ENCODE measurements around the gene CRY2. TPM values are rescaled to one million over a fixed set of nuclear protein-coding genes. Genes with fewer than 3 reads are reported as not detected.

CRY2 gene
- total and polyA plus RNA-seq, 4 donors, result 16.7 to 72.9 (median 33.0) TPM

- H3K9ac ChIP-seq (ENCODE audit: low read depth in 1 of 2, low read length in 2 of 2), result no peak overlapping the region
- H3K27me3 ChIP-seq (ENCODE audit: control insufficient read depth in 4 of 4, insufficient read depth in 4 of 4, low read length in 3 of 4), result no peaks in the 10 kb centered on the region
- WGBS, result 29% methylated on average over 54 of the region's 54 CpGs
Measured at GRCh38 chr11:45921561-45922424, 74.5 kb downstream of the CRY2 start.

GRCh38 chr11:45922425-45923082, 75.3 kb downstream of the CRY2 start, which contains the start of gene LARGE2:
Gene LARGE2 (plus strand): TSS chr11:45922656. CDS start chr11:45922883, 227 bp downstream.
- no peak for TF ChIP-seq RAD21 (IDR thresholded peaks at IDR 0.05)
- no peak for TF ChIP-seq YY1 (IDR thresholded peaks at IDR 0.05)
- no peak for TF ChIP-seq NR2F2 (IDR thresholded peaks at IDR 0.05)
- TF ChIP-seq ATF3 (IDR thresholded peaks at IDR 0.05), result no peak
- Histone ChIP-seq H3K9ac (ENCODE audit: low read depth in 1 of 2, low read length in 2 of 2) (no peak within 1 kb of the TSS), H3K9me3 (ENCODE audit: control insufficient read depth in 4 of 4, low read length in 3 of 4) (no peaks in the 10 kb centered on the region), H3K4me3 (ENCODE audit: low read depth in 1 of 3, low read length in 3 of 3) (peak within 1 kb of the TSS in 1 of 3 donors; percentile 51), H3K4me1 (ENCODE audit: control insufficient read depth in 4 of 4, insufficient read depth in 4 of 4, low read length in 3 of 4) (peaks cover 0 to 15% (median 9%) of the 10 kb centered on the region in 4 donors), H3K36me3 (ENCODE audit: control insufficient read depth in 4 of 4, insufficient read depth in 3 of 4, low read depth in 1 of 4, low read length in 3 of 4) (no peaks in the 10 kb centered on the region), H3K27me3 (ENCODE audit: control insufficient read depth in 4 of 4, insufficient read depth in 4 of 4, low read length in 3 of 4) (no peaks in the 10 kb centered on the region), H3K27ac (ENCODE audit: low read depth in 1 of 2, low read length in 2 of 2) (no peak within 1 kb of the TSS)
- 2% methylated on average over 73 of the region's 73 CpGs for WGBS
- DNase-seq (ENCODE audit: low spot score), result no peak

More at GRCh38 chr11:45921561-45922424, 74.5 kb downstream of the CRY2 start:
- Histone ChIP-seq H3K27ac (ENCODE audit: low read depth in 1 of 2, low read length in 2 of 2) (no peak overlapping the region), H3K9me3 (ENCODE audit: control insufficient read depth in 4 of 4, low read length in 3 of 4) (no peaks in the 10 kb centered on the region), H3K4me1 (ENCODE audit: control insufficient read depth in 4 of 4, insufficient read depth in 4 of 4, low read length in 3 of 4) (peaks cover 4 to 22% (median 12%) of the 10 kb centered on the region in 4 donors), H3K36me3 (ENCODE audit: control insufficient read depth in 4 of 4, insufficient read depth in 3 of 4, low read depth in 1 of 4, low read length in 3 of 4) (no peaks in the 10 kb centered on the region), H3K4me3 (ENCODE audit: low read depth in 1 of 3, low read length in 3 of 3) (peak overlapping the region in 1 of 3 donors; percentile 51)
- no peak for DNase-seq (ENCODE audit: low spot score)
- TF ChIP-seq SP1 (IDR thresholded peaks at IDR 0.05) (peak; percentile 22), JUND (IDR thresholded peaks at IDR 0.05) (no peak)

GRCh38 chr11:45924036-45924915, 77.0 kb downstream of the CRY2 start:
- 91% methylated on average over 22 of the region's 22 CpGs for WGBS
- Histone ChIP-seq H3K27me3 (ENCODE audit: control insufficient read depth in 4 of 4, insufficient read depth in 4 of 4, low read length in 3 of 4) (no peaks in the 10 kb centered on the region), H3K4me3 (ENCODE audit: low read depth in 1 of 3, low read length in 3 of 3) (no peak overlapping the region), H3K9ac (ENCODE audit: low read depth in 1 of 2, low read length in 2 of 2) (no peak overlapping the region), H3K4me1 (ENCODE audit: control insufficient read depth in 4 of 4, insufficient read depth in 4 of 4, low read length in 3 of 4) (peaks cover 0 to 12% (median 4%) of the 10 kb centered on the region in 4 donors), H3K36me3 (ENCODE audit: control insufficient read depth in 4 of 4, insufficient read depth in 3 of 4, low read depth in 1 of 4, low read length in 3 of 4) (no peaks in the 10 kb centered on the region), H3K27ac (ENCODE audit: low read depth in 1 of 2, low read length in 2 of 2) (no peak overlapping the region), H3K9me3 (ENCODE audit: control insufficient read depth in 4 of 4, low read length in 3 of 4) (no peaks in the 10 kb centered on the region)
- no peak for TF ChIP-seq YY1 (IDR thresholded peaks at IDR 0.05)
- no peak for TF ChIP-seq GABPA (IDR thresholded peaks at IDR 0.05 in 1 of 2, conservative IDR thresholded peaks at IDR 0.05 in 1 of 2)
- TF ChIP-seq REST (IDR thresholded peaks at IDR 0.05), result no peak
- no peak for TF ChIP-seq ATF3 (IDR thresholded peaks at IDR 0.05)
- no peak for TF ChIP-seq NR2F2 (IDR thresholded peaks at IDR 0.05)
- TF ChIP-seq HNF4A (conservative IDR thresholded peaks at IDR 0.05), result no peak
- no peak for TF ChIP-seq SP1 (IDR thresholded peaks at IDR 0.05)
- DNase-seq (ENCODE audit: low spot score), result no peak

Data from liver (tissue), 9 donors.